Activated CD4-positive, alpha-beta T cell treated with anti-CD3 and anti-CD28 coated beads for 36 hours (primary cell): Measurements from ENCODE around the gene RIMOC1. TPM values are rescaled to one million over a fixed set of nuclear protein-coding genes. Genes with fewer than 3 reads are reported as not detected.

Source experiments
- total RNA-seq, 2 experiments: library from RNA; stranded (reverse); gene quantifications; one replicate each; pipeline ENCODE4 v1.2.3, GENCODE V29; 2021

The RIMOC1 gene
- total RNA-seq, 2 experiments from 2014 or later, result 25.4 to 26.7 TPM

Other genes with a start within 250 kb of the RIMOC1 start
- 10 to 100 TPM; 70.3 to 91.4 TPM for gene OXCT1, start 33.9 kb upstream of the RIMOC1 start, total RNA-seq
- gene FBXO4, start 20.9 kb downstream of the RIMOC1 start, total RNA-seq, result 10 to 100 TPM; 18.8 to 22.3 TPM